Sigmoid colon (tissue), 7 donors: Measurements from ENCODE around the gene SH3GL2. TPM values are rescaled to one million over a fixed set of nuclear protein-coding genes. Genes with fewer than 3 reads are reported as not detected.

Experiments used
- DNase-seq: peaks from one replicate; pipeline ENCODE4 v3.0.0-alpha.2; 2019
- H3K27ac ChIP-seq, 4 donors: fragments of 200-600 bp; sonication (generic); one replicate each; pipeline ENCODE4 v1.5.1; 2016 to 2019; ENCODE audit warnings: mild to moderate bottlenecking in 1 of 4
- H3K27me3 ChIP-seq, 3 donors: fragments of 200-600 bp; sonication (generic); one replicate each; pipeline ENCODE4 v1.5.1; 2019; ENCODE audit warnings: mild to moderate bottlenecking in 1 of 3
- H3K36me3 ChIP-seq, 4 donors: fragments of 200-600 bp; sonication (generic); one replicate each; pipeline ENCODE4 v1.5.1; 2016 to 2019
- H3K4me1 ChIP-seq, 4 donors: fragments of 200-600 bp; sonication (generic); one replicate each; pipeline ENCODE4 v1.5.1; 2017 to 2019
- H3K4me3 ChIP-seq, 4 donors: fragments of 200-600 bp; sonication (generic); one replicate each; pipeline ENCODE4 v1.5.1; 2017 to 2019; ENCODE audit warnings: mild to moderate bottlenecking in 2 of 4, moderate library complexity in 1 of 4
- H3K9me3 ChIP-seq, 4 donors: fragments of 200-600 bp in 3 of 4; sonication (generic) in 3 of 4; one replicate each; pipeline versions ENCODE4 v1.5.1 to v1.6.1; 2013 to 2019
- EP300 ChIP-seq, 4 donors: sonication (generic); formaldehyde crosslinking; IDR thresholded peaks; one replicate each; pipeline ENCODE4 v1.6.1; 2017; ENCODE audit warnings: antibody characterized with exemption in 4 of 4
- POLR2A ChIP-seq, 2 donors: fragments of 450-650 bp; IDR thresholded peaks; one replicate each; pipeline ENCODE4 v1.6.1; 2016; ENCODE audit warnings: antibody characterized with exemption in 2 of 2, mild to moderate bottlenecking in 2 of 2, moderate library complexity in 2 of 2
- POLR2AphosphoS5 ChIP-seq, 4 donors: sonication (generic); formaldehyde crosslinking; IDR thresholded peaks; one replicate each; pipeline ENCODE4 v1.6.1; 2017; ENCODE audit warnings: antibody characterized with exemption in 4 of 4
- WGBS, 2 donors: extraction: QIAGEN DNeasy Blood & Tissue Kit; methylation state at CpG; one replicate each; pipeline ENCODE4 v1.1.7; 2013; 5-methylcytosine and 5-hydroxymethylcytosine counted together
- intact Hi-C: fragments of 100-400 bp; cut with DNase I; formaldehyde crosslinking; loops from one replicate; pipeline ENCODE4 v1.15.1; 2023
- polyA plus RNA-seq, 3 donors: library from polyadenylated mRNA; stranded (reverse); fragments of 200-250 nt; gene quantifications; one replicate each; pipeline ENCODE4 v1.2.3, GENCODE V29; 2013
- total RNA-seq, 4 donors: library from RNA; depleted of rRNA; stranded (reverse); fragments of >200 nt; gene quantifications; one replicate each; pipeline ENCODE4 v1.1.0, GENCODE V29; 2016
- TF ChIP-seq, protein P1 (sequence below), 4 experiments: fragments of 450-650 bp in 3 of 4; fragments of 200-600 bp in 1 of 4; IDR thresholded peaks; one replicate each; pipeline ENCODE4 v1.5.1; 2016 to 2019; ENCODE audit warnings: antibody characterized with exemption in 4 of 4, mild to moderate bottlenecking in 3 of 4, moderate library complexity in 2 of 4
- donor health status: healthy with polysubstance abuse.
- donor health status: Bipolar disorder and iron deficiency.
- donor health status: healthy.

Gene SH3GL2
- total and polyA plus RNA-seq, 7 donors, result 0.23 to 0.82 (median 0.68) TPM

DNA sequence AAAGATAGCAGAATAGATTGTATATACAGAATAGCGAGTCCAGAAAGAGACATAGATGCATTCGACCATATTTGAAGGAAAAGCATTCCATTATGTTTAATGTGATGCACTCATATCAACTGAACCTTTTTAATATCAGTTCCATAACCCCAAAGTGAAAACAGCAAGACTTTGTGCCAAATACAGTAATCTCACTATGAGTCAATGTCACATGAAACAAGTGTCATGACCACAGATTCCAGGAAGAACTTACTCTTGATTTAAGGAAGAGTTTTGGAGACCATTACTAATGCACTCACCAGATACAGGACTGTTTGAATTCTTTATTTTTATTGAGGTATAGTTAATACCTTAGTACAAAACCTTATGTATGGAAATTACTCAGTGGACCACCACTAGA is 220.5 kb downstream of the SH3GL2 start:
- Histone ChIP-seq H3K27ac (no peak overlapping the region), H3K4me1 (no peaks in the 10 kb centered on the region), H3K36me3 (no peaks in the 10 kb centered on the region), H3K9me3 (no peaks in the 10 kb centered on the region), H3K27me3 (no peaks in the 10 kb centered on the region), H3K4me3 (no peak overlapping the region)
- no peak for DNase-seq
- 82 to 83% methylated on average over 2 of the region's 2 CpGs for WGBS, 2 donors
- no peak for TF ChIP-seq POLR2A (IDR thresholded peaks at IDR 0.05)
- no peak for TF ChIP-seq EP300 (IDR thresholded peaks at IDR 0.05)
- TF ChIP-seq, protein P1, sequence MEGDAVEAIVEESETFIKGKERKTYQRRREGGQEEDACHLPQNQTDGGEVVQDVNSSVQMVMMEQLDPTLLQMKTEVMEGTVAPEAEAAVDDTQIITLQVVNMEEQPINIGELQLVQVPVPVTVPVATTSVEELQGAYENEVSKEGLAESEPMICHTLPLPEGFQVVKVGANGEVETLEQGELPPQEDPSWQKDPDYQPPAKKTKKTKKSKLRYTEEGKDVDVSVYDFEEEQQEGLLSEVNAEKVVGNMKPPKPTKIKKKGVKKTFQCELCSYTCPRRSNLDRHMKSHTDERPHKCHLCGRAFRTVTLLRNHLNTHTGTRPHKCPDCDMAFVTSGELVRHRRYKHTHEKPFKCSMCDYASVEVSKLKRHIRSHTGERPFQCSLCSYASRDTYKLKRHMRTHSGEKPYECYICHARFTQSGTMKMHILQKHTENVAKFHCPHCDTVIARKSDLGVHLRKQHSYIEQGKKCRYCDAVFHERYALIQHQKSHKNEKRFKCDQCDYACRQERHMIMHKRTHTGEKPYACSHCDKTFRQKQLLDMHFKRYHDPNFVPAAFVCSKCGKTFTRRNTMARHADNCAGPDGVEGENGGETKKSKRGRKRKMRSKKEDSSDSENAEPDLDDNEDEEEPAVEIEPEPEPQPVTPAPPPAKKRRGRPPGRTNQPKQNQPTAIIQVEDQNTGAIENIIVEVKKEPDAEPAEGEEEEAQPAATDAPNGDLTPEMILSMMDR (IDR thresholded peaks at IDR 0.05), result no peak
- no peak for TF ChIP-seq POLR2AphosphoS5 (IDR thresholded peaks at IDR 0.05)
- intact Hi-C loops, result no loop called here

DNA sequence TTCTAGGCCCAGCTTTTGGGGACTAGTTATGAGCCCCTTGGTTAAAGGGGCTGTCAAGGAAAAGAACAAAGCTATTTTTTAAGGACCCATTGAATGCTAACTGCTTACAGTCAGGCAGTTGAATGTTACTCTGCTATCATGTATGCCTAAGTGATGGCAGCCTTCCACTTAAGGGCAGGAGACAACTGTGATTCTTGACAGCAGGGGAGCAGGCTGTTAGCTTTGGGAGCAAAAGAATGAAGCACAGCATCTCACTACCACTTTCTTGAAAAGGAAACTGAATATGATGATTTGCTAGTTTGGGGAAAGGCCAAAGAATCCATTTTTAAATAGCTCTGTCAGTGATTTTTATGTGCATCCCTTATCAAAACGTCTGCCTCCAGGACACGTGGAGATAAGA is 221.6 kb downstream of the SH3GL2 start:
- intact Hi-C loops, result no loop called here
- Histone ChIP-seq H3K4me1 (no peaks in the 10 kb centered on the region), H3K36me3 (no peaks in the 10 kb centered on the region), H3K9me3 (no peaks in the 10 kb centered on the region), H3K27ac (no peak overlapping the region), H3K4me3 (no peak overlapping the region), H3K27me3 (no peaks in the 10 kb centered on the region)
- no peak for TF ChIP-seq EP300 (IDR thresholded peaks at IDR 0.05)
- no peak for TF ChIP-seq POLR2A (IDR thresholded peaks at IDR 0.05)
- TF ChIP-seq, protein P1 (IDR thresholded peaks at IDR 0.05), result no peak
- TF ChIP-seq POLR2AphosphoS5 (IDR thresholded peaks at IDR 0.05), result no peak
- 11 to 49% methylated on average over 2 of the region's 2 CpGs for WGBS, 2 donors
- no peak for DNase-seq

DNA sequence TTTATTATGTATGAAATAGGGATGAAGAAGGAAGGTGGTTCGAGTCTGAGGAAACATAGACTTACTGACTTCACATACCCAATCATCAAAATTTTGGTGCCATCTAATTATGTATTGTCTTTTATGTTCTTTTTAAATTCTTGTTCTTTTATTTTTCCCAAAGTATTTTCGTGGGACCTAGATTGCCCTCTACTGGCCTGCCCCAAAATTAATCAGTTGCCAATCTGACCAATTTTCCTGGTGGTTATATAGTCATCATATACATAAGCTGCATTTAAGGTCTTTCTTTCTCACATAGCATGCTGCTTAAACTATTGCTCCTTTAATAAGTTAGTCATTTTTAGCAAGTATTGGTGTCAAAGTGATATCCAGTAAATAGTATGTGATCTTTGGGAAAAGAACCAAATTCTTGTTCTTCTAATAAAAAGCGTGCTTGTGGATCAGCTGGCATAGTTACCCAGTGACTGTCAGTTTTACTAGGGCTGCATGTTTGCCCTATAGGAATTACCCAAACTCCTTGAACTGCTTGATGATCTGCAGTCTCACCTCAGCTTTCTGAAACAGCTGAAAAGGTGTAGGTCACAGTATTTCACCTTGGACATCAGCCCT is 223.5 kb downstream of the SH3GL2 start:
- Histone ChIP-seq H3K4me1 (no peaks in the 10 kb centered on the region), H3K9me3 (no peaks in the 10 kb centered on the region), H3K36me3 (no peaks in the 10 kb centered on the region), H3K4me3 (no peak overlapping the region), H3K27ac (no peak overlapping the region), H3K27me3 (no peaks in the 10 kb centered on the region)
- 37 to 48% methylated on average over 3 of the region's 3 CpGs for WGBS, 2 donors
- TF ChIP-seq EP300 (IDR thresholded peaks at IDR 0.05), result no peak
- no peak for TF ChIP-seq POLR2A (IDR thresholded peaks at IDR 0.05)
- TF ChIP-seq, protein P1 (IDR thresholded peaks at IDR 0.05), result no peak
- TF ChIP-seq POLR2AphosphoS5 (IDR thresholded peaks at IDR 0.05), result no peak
- intact Hi-C loops, result no loop called here
- DNase-seq, result no peak

DNA sequence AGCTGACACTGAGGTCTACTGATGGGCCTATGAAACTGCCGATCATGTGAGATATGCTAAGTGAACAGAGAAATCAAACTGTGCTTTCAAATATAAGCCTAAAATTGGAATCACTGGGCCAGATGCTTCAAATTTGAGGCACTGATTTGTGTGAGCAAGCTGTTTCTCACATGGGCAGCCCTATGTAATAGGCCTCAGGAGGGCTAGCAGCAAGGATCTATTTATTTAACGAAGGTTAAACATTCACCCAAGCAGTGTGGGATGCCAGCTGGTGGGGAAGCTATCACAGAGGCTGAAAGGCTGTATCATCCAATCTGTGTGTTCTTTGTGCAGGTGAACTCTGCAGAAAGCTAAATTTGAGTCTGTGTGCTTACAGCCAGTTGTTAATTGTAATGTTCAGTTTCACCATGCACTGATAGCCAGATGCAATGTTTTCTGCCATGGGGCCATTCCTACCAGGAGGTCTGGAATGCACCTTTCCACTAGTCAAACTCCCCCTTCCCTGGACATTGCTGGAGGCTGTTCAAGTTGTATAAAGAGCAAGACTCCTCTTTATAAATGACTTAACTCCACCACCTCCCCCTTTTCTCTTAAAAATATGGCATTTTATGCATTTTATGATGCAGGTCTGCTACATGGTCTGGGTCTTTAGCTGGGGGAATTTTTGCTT is 228.9 kb downstream of the SH3GL2 start:
- no peak overlapping the region for H3K27ac ChIP-seq
- TF ChIP-seq EP300 (IDR thresholded peaks at IDR 0.05), result no peak
- no peak for TF ChIP-seq POLR2AphosphoS5 (IDR thresholded peaks at IDR 0.05)
- TF ChIP-seq, protein P1 (IDR thresholded peaks at IDR 0.05), result no peak
- H3K9me3 ChIP-seq, result no peaks in the 10 kb centered on the region
- intact Hi-C loops, result no loop called here
- 22 to 74% methylated on average over 2 of the region's 2 CpGs for WGBS, 2 donors
- no peak for DNase-seq
- H3K4me1 ChIP-seq, result peaks cover 0 to 4% (median 0%) of the 10 kb centered on the region in 4 donors
- H3K27me3 ChIP-seq, result peaks cover 0 to 9% (median 0%) of the 10 kb centered on the region in 3 donors
- H3K36me3 ChIP-seq, result no peaks in the 10 kb centered on the region
- H3K4me3 ChIP-seq, result no peak overlapping the region
